Caco-2 (cell line): ENCODE data around the gene DAB1. TPM values are rescaled to one million over a fixed set of nuclear protein-coding genes. Genes with fewer than 3 reads are reported as not detected.

Experiments used
- BruUV-seq: library from RNA; stranded (reverse); fragments of 400-500 nt; replicated peaks from 2 replicates; lab custom pipeline; 2021; lab: Mats Ljungman, UMichigan
- CTCF ChIA-PET: fragments of 300-600 bp; sonication (Branson Sonifier 250); formaldehyde crosslinking; loops from one replicate; lab custom pipeline; 2022; ENCODE audit warnings: antibody characterized with exemption; lab: Charles Lee
- POLR2A ChIA-PET: fragments of 300-600 bp; sonication (Branson Sonifier 250); formaldehyde crosslinking; loops from one replicate; lab custom pipeline; 2022; ENCODE audit warnings: antibody characterized with exemption; lab: Charles Lee
- DNase-seq, 2 experiments: peaks; one replicate each; pipeline versions ENCODE4 v3.0.0 to v3.0.0-alpha.2; 2020 to 2022
- H3K27me3 ChIP-seq: replicated peaks from 2 replicates; pipeline ENCODE4 v1.6.0; 2011; ENCODE audit warnings: low read length; ENCODE audit not compliant: control insufficient read depth, insufficient read depth
- H3K36me3 ChIP-seq: 2 replicates; pipeline ENCODE4 v1.5.1; 2011; ENCODE audit warnings: low read length; ENCODE audit not compliant: control insufficient read depth, insufficient read depth
- H3K4me1 ChIP-seq: fragments of 250-450 bp; sonication (Bioruptor Pico); 2 replicates; pipeline ENCODE4 v1.5.1; 2020; ENCODE audit warnings: mild to moderate bottlenecking
- H3K4me3 ChIP-seq: 2 replicates; pipeline ENCODE4 v1.5.1; 2011; ENCODE audit warnings: low read depth, mild to moderate bottlenecking, control low read depth, low read length
- H3K9me3 ChIP-seq: fragments of 250-450 bp; sonication (Bioruptor Pico); 2 replicates; pipeline ENCODE4 v1.5.1; 2020; ENCODE audit warnings: mild to moderate bottlenecking, moderate library complexity
- H3K27ac Mint-ChIP-seq: one replicate; pipeline ENCODE4 v1.8.0; 2022; ENCODE audit warnings: mixed read lengths; ENCODE audit not compliant: unreplicated experiment
- H3K27me3 Mint-ChIP-seq: one replicate; pipeline ENCODE4 v1.8.0; 2022; ENCODE audit warnings: mixed read lengths; ENCODE audit not compliant: insufficient read depth, unreplicated experiment
- H3K36me3 Mint-ChIP-seq: one replicate; pipeline ENCODE4 v1.8.0; 2022; ENCODE audit warnings: mild to moderate bottlenecking, mixed read lengths; ENCODE audit not compliant: insufficient read depth, unreplicated experiment
- H3K4me1 Mint-ChIP-seq: one replicate; pipeline ENCODE4 v1.8.0; 2022; ENCODE audit warnings: low read depth, mixed read lengths; ENCODE audit not compliant: unreplicated experiment
- H3K4me3 Mint-ChIP-seq: one replicate; pipeline ENCODE4 v1.8.0; 2022; ENCODE audit warnings: mild to moderate bottlenecking, moderate library complexity, mixed read lengths; ENCODE audit not compliant: unreplicated experiment
- H3K9me3 Mint-ChIP-seq: one replicate; pipeline ENCODE4 v1.8.0; 2022; ENCODE audit warnings: mixed read lengths; ENCODE audit not compliant: unreplicated experiment
- intact Hi-C: fragments of 100-400 bp; cut with micrococcal nuclease; formaldehyde crosslinking; loops from one replicate; pipeline ENCODE4 v1.10.0; 2022; ENCODE audit not compliant: unreplicated experiment
- total RNA-seq: library from RNA; stranded (reverse); gene quantifications from 2 replicates; pipeline ENCODE4 v1.2.3, GENCODE V29; 2022
- TF ChIP-seq, protein P1 (sequence below), 2 experiments: fragments of 200-600 bp in 1 of 2; IDR thresholded peaks; 1 replicate in 1 of 2; 2 replicates in 1 of 2; pipeline versions ENCODE4 v1.5.1 to v1.8.0; 2011 to 2022; ENCODE audit warnings: antibody characterized with exemption in 1 of 2, control low read depth in 1 of 2, inconsistent platforms in 1 of 2, low read depth in 1 of 2, low read length in 1 of 2, mild to moderate bottlenecking in 1 of 2, moderate library complexity in 1 of 2; ENCODE audit not compliant: insufficient read depth in 1 of 2, severe bottlenecking in 1 of 2, unreplicated experiment in 1 of 2

DAB1 gene
- total RNA-seq, 1 experiment from 2014 or later: 0.32 TPM

DNA sequence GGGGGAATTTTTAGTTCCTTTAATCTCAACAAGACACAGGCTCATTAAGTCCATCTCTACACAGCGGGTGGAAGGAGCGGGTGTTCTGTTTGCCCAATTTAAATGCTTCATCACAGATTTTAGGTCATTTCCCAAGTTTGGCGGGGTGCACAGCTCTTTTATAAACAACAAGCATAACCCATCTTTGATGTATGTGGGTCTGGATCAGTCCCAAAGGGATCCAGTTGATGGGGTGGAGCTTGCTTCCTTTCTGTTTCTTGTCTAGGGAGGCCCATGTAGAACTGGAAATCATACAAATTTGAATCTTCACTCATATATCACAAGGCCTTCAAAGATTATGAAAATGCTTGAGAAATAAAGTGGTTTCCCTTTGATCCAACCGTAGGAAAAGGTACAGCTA lies 317.6 kb downstream of the DAB1 start:
- no peak overlapping the region for H3K27ac Mint-ChIP-seq

DNA sequence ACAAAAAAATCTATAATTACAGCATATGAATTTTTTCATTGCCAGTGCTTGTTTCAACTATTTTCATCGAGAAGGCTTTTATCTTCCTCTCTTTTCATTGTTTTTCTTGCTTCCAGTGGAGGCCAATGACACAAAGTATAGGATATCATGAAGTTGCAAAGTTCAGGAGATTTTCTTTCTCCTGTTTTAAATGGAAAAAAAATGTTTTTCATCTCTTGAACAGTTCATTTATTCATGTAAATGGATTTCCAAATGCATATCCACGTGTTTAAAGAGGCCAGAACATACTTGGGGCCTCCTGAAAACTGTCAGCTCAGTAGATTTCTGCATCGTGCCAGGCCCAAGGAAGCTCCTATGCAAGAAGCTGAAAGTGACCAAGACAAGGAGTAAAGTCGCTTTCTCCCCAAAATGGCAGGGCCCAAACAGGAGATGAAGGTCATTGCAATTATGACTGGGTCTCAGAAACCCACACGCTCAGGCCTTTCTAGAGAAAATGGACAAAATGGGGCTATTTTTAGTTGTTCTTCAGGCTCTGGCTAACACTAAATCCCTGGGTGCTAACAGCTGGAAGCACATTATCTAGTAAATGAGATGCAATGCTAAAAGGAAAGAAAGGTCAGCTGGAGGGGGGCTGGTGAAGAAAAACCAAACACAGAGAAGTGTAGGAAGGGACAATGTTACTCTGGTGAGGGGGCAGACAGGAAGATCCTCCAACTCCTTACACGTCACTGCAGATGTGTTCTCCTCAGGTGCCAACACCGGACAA lies 321.1 kb downstream of the DAB1 start:
- DNase-seq: no peak
- Histone ChIP-seq H3K27me3 (no peaks in the 10 kb centered on the region), H3K4me1 (no peaks in the 10 kb centered on the region), H3K9me3 (no peaks in the 10 kb centered on the region), H3K36me3 (no peaks in the 10 kb centered on the region), H3K4me3 (no peak overlapping the region)
- ChIA-PET CTCF (no interaction called here), POLR2A (no interaction called here)
- H3K36me3 Mint-ChIP-seq: no peaks in the 10 kb centered on the region
- intact Hi-C loops: no loop called here
- no TSS peak for BruUV-seq
- TF ChIP-seq, protein P1, sequence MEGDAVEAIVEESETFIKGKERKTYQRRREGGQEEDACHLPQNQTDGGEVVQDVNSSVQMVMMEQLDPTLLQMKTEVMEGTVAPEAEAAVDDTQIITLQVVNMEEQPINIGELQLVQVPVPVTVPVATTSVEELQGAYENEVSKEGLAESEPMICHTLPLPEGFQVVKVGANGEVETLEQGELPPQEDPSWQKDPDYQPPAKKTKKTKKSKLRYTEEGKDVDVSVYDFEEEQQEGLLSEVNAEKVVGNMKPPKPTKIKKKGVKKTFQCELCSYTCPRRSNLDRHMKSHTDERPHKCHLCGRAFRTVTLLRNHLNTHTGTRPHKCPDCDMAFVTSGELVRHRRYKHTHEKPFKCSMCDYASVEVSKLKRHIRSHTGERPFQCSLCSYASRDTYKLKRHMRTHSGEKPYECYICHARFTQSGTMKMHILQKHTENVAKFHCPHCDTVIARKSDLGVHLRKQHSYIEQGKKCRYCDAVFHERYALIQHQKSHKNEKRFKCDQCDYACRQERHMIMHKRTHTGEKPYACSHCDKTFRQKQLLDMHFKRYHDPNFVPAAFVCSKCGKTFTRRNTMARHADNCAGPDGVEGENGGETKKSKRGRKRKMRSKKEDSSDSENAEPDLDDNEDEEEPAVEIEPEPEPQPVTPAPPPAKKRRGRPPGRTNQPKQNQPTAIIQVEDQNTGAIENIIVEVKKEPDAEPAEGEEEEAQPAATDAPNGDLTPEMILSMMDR (IDR thresholded peaks at IDR 0.05; ENCODE audit: insufficient read depth in 1 of 2, low read depth in 1 of 2, low read length in 1 of 2, severe bottlenecking in 1 of 2, unreplicated experiment in 1 of 2): no peak
- H3K27ac Mint-ChIP-seq: no peak overlapping the region
- no peaks in the 10 kb centered on the region for H3K9me3 Mint-ChIP-seq
- no peaks in the 10 kb centered on the region for H3K27me3 Mint-ChIP-seq
- no peaks in the 10 kb centered on the region for H3K4me1 Mint-ChIP-seq
- no peak overlapping the region for H3K4me3 Mint-ChIP-seq

More for the DNA sequence above, 317.6 kb downstream of the DAB1 start:
- TF ChIP-seq, protein P1 (IDR thresholded peaks at IDR 0.05; ENCODE audit: insufficient read depth in 1 of 2, low read depth in 1 of 2, low read length in 1 of 2, severe bottlenecking in 1 of 2, unreplicated experiment in 1 of 2): no peak
- Histone ChIP-seq H3K36me3 (no peaks in the 10 kb centered on the region), H3K9me3 (no peaks in the 10 kb centered on the region), H3K27me3 (no peaks in the 10 kb centered on the region), H3K4me3 (no peak overlapping the region), H3K4me1 (no peaks in the 10 kb centered on the region)
- no peaks in the 10 kb centered on the region for H3K9me3 Mint-ChIP-seq
- no TSS peak for BruUV-seq
- H3K27me3 Mint-ChIP-seq: no peaks in the 10 kb centered on the region
- H3K4me3 Mint-ChIP-seq: no peak overlapping the region
- POLR2A ChIA-PET: no interaction called here
- intact Hi-C loops: no loop called here
- DNase-seq: no peak
- no peaks in the 10 kb centered on the region for H3K4me1 Mint-ChIP-seq
- CTCF ChIA-PET: no interaction called here
- H3K36me3 Mint-ChIP-seq: no peaks in the 10 kb centered on the region

- H3K27ac Mint-ChIP-seq: no peak overlapping the region
- TF ChIP-seq, protein P1 (IDR thresholded peaks at IDR 0.05; ENCODE audit: insufficient read depth in 1 of 2, low read depth in 1 of 2, low read length in 1 of 2, severe bottlenecking in 1 of 2, unreplicated experiment in 1 of 2): no peak
- intact Hi-C loops: no loop called here
- ChIA-PET POLR2A (no interaction called here), CTCF (no interaction called here)
- H3K9me3 Mint-ChIP-seq: no peaks in the 10 kb centered on the region
- Histone ChIP-seq H3K4me1 (no peaks in the 10 kb centered on the region), H3K4me3 (no peak overlapping the region), H3K9me3 (no peaks in the 10 kb centered on the region), H3K27me3 (no peaks in the 10 kb centered on the region), H3K36me3 (no peaks in the 10 kb centered on the region)
- no peak for DNase-seq
- H3K4me1 Mint-ChIP-seq: no peaks in the 10 kb centered on the region
- H3K27me3 Mint-ChIP-seq: no peaks in the 10 kb centered on the region
- BruUV-seq: no TSS peak
- H3K36me3 Mint-ChIP-seq: no peaks in the 10 kb centered on the region
- H3K4me3 Mint-ChIP-seq: no peak overlapping the region
Measured at GRCh38 chr1:57101209-57101608, 322.7 kb downstream of the DAB1 start.
